ENCODE measurements around the gene BANP. TPM values are rescaled to one million over a fixed set of nuclear protein-coding genes. Genes with fewer than 3 reads are reported as not detected.
"Not testable (repeated sequence)": the region's sequence is repeated elsewhere in the genome, so short reads cannot be mapped to it uniquely, and the experiment has no call there.

The BANP gene
- total RNA-seq, 1 experiment from 2014 or later, result 17.3 TPM

DNA sequence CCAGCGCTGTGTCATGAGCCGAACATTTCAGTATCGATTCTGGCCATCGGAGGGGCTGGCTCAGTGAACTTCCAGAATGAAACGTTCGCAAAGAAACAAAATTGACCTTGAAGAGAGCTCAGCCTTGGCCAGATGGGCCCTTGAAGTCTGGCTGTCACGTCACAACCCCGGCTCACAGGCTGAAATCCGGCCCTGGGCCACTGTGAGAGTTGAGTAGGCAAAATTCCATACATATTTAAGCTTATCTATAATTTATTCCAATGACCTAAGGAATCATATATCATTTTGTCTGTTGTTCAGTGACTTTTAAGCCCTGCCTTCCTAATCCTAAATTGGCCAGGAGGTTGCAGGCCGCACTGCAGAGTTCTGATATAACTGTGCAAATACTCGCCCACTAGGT is 170.2 kb downstream of the BANP start:
- DNase-seq (ENCODE audit: low read depth), result not testable (repeated sequence)

GRCh38 chr16:88121886-88122580 is 170.8 kb downstream of the BANP start:
- no peak for DNase-seq (ENCODE audit: low read depth)

Other genes with a start within 250 kb of the BANP start
- 7.9 and 14.7 TPM in 2 replicates for gene KLHDC4, start 185.4 kb upstream of the BANP start, total RNA-seq (2014; rRNA removed; shearing (Covaris generic))
- 22.1 and 41.7 TPM in 2 replicates for gene SLC7A5, start 81.9 kb upstream of the BANP start, total RNA-seq (2014; rRNA removed; shearing (Covaris generic))
- not detected in 2 replicates for gene CA5A, start 14.9 kb upstream of the BANP start, total RNA-seq (2014; rRNA removed; shearing (Covaris generic))